Prostate gland (tissue), 2 donors: ENCODE measurements around the gene TRRAP. TPM values are rescaled to one million over a fixed set of nuclear protein-coding genes. Genes with fewer than 3 reads are reported as not detected.

ENCODE experiments used
- DNase-seq: peaks from one replicate; pipeline ENCODE4 v3.0.0-alpha.2; 2019; ENCODE audit warnings: low spot score
- H3K27ac ChIP-seq, 2 donors: fragments of 200-600 bp; sonication (generic); 2 replicates each; pipeline ENCODE4 v1.5.1; 2017 to 2019
- H3K27me3 ChIP-seq: fragments of 200-600 bp; sonication (generic); replicated peaks from 2 replicates; pipeline ENCODE4 v1.5.1; 2019; ENCODE audit not compliant: insufficient read depth
- H3K36me3 ChIP-seq, 2 donors: fragments of 200-600 bp; sonication (generic); 1 replicate in 1 of 2; 2 replicates in 1 of 2; pipeline versions ENCODE4 v1.5.1 to v1.8.1; 2017 to 2019
- H3K4me1 ChIP-seq: fragments of 200-600 bp; sonication (generic); replicated peaks from 2 replicates; pipeline ENCODE4 v1.5.1; 2019
- H3K4me3 ChIP-seq, 2 donors: fragments of 200-600 bp; sonication (generic); 2 replicates each; pipeline ENCODE4 v1.5.1; 2017 to 2019
- H3K9me3 ChIP-seq: fragments of 200-600 bp; sonication (generic); 2 replicates; pipeline ENCODE4 v1.5.1; 2017
- POLR2A ChIP-seq: fragments of 450-650 bp; IDR thresholded peaks from one replicate; pipeline ENCODE4 v1.6.1; 2016; ENCODE audit warnings: antibody characterized with exemption, mild to moderate bottlenecking
- POLR2AphosphoS5 ChIP-seq: sonication (generic); formaldehyde crosslinking; IDR thresholded peaks from one replicate; pipeline ENCODE4 v1.6.1; 2017; ENCODE audit warnings: antibody characterized with exemption
- WGBS: methylation state at CpG from one replicate; pipeline ENCODE4 v1.1.5; 2018; 5-methylcytosine and 5-hydroxymethylcytosine counted together
- intact Hi-C: fragments of 100-400 bp; cut with DNase I; formaldehyde crosslinking; loops from one replicate; pipeline ENCODE4 v1.14.2; 2022
- total RNA-seq, 2 donors: library from RNA; depleted of rRNA; stranded (reverse); fragments of >200 nt; gene quantifications; one replicate each; pipeline ENCODE4 v1.1.0, GENCODE V29; 2016
- TF ChIP-seq, protein P1 (sequence below), 4 experiments: fragments of 200-600 bp in 2 of 4; fragments of 450-650 bp in 2 of 4; sonication (generic) in 2 of 4; IDR thresholded peaks; 1 replicate in 3 of 4; 2 replicates in 1 of 4; pipeline ENCODE4 v1.5.1; 2016 to 2019; ENCODE audit warnings: antibody characterized with exemption in 4 of 4, mild to moderate bottlenecking in 2 of 4, moderate library complexity in 2 of 4

Gene TRRAP
- total RNA-seq, 2 donors from 2014 or later: 38.3 to 87.4 TPM

DNA sequence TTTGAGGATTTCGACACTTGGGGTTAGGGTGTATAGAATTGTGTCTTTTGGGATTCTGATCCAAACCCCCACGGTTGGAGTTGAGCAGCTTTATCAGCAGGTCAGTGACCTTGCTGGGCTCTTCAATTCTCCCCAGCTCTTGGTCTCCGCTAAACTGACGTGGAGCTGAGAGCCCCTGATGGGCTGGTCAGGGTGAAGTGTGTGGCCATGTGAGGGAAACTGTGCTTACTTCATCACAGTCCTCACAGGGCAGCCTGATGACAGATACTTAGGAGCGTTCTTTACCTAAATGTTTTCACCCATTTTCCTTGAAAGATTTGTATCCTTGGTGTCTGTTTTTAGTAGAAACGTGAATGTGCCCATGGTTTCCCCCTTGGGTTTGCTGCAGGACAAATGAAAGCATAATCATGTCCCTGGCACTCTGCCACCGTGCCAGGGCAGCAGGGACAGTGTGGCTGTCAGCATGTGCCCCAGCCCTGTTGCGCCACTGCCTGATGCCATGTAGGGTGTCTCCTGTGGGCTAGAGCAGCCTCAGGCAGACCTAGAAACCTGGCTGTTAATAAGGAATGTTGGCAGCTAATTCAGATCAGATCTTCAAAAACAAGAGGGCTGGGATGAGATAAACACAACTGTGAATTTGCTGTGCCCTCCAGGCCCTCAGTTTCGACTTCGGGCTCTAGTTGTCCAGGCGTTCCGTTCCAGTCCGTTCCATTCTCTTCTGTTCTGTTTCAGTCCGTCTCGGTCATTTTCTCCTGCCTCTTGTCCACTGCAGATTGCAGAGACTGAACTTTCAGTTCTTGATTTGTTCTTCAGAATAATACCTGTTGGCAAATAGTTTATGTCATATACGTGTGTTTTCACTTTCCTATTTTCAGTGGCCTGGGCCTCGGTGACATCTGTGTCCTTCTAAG lies 96.8 kb downstream of the TRRAP start:
- TF ChIP-seq POLR2A (no peak), POLR2AphosphoS5 (no peak)
- TF ChIP-seq, protein P1, sequence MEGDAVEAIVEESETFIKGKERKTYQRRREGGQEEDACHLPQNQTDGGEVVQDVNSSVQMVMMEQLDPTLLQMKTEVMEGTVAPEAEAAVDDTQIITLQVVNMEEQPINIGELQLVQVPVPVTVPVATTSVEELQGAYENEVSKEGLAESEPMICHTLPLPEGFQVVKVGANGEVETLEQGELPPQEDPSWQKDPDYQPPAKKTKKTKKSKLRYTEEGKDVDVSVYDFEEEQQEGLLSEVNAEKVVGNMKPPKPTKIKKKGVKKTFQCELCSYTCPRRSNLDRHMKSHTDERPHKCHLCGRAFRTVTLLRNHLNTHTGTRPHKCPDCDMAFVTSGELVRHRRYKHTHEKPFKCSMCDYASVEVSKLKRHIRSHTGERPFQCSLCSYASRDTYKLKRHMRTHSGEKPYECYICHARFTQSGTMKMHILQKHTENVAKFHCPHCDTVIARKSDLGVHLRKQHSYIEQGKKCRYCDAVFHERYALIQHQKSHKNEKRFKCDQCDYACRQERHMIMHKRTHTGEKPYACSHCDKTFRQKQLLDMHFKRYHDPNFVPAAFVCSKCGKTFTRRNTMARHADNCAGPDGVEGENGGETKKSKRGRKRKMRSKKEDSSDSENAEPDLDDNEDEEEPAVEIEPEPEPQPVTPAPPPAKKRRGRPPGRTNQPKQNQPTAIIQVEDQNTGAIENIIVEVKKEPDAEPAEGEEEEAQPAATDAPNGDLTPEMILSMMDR (IDR thresholded peaks at IDR 0.05): no peak
- no peaks in the 10 kb centered on the region for H3K27me3 ChIP-seq
- no peak overlapping the region for H3K27ac ChIP-seq
- WGBS: 86% methylated on average over 17 of the region's 17 CpGs
- no peak overlapping the region for H3K4me3 ChIP-seq
- intact Hi-C loops: no loop called here
- H3K9me3 ChIP-seq: no peaks in the 10 kb centered on the region
- no peaks in the 10 kb centered on the region for H3K4me1 ChIP-seq
- no peak for DNase-seq
- H3K36me3 ChIP-seq: peaks cover 6 to 21% of the 10 kb centered on the region in 2 donors

DNA sequence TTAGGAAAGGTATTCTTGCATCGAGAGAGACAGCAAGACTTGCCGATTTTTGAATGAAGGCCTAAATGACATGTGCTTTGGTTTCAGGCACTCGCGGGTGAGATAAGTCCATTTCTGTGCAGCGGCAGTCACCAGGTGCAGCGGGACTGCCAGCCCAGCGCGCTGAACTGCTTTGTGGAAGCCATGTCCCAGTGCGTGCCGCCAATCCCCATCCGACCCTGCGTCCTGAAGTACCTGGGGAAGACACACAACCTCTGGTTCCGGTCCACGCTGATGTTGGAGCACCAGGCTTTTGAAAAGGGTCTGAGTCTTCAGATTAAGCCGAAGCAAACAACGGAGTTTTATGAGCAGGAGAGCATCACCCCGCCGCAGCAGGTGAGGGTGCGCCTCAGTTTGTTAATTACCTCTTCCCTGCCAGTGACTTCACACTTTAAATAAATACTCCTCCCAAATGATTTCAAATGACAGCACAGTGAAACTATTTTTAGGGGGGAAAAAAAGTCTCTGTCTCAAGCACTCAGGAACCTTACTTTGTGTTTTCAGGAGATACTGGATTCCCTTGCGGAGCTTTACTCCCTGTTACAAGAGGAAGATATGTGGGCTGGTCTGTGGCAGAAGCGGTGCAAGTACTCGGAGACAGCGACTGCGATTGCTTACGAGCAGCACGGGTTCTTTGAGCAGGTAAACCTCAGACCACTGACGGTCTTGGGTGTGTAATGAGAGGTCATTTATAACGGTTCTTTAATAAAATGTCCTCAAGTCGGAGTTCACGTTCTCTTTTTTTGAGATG lies 98.3 kb downstream of the TRRAP start:
- no peaks in the 10 kb centered on the region for H3K9me3 ChIP-seq
- H3K27me3 ChIP-seq: no peaks in the 10 kb centered on the region
- TF ChIP-seq, protein P1 (IDR thresholded peaks at IDR 0.05): no peak
- TF ChIP-seq POLR2AphosphoS5 (no peak), POLR2A (no peak)
- intact Hi-C loops: no loop called here
- H3K27ac ChIP-seq: no peak overlapping the region
- DNase-seq: no peak
- no peaks in the 10 kb centered on the region for H3K4me1 ChIP-seq
- 90% methylated on average over 30 of the region's 30 CpGs for WGBS
- peaks cover 6 to 28% of the 10 kb centered on the region in 2 donors for H3K36me3 ChIP-seq
- no peak overlapping the region for H3K4me3 ChIP-seq

DNA sequence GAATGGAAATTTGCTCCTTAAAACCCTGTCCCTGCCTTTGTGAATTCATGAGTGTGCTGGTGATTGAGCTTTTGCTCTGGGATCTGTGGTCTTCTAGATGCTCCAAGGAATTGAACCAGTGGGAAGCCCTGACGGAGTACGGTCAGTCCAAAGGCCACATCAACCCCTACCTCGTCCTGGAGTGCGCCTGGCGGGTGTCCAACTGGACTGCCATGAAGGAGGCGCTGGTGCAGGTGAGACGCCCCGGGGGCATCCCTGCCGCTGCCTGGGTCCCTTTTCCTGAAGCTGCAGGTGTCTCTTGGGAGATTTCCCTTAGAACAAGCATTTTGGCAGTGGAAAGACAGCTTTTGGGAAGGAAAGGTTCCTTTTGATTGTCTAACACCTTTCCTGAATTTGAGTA lies 100.3 kb downstream of the TRRAP start:
- Histone ChIP-seq H3K4me1 (no peaks in the 10 kb centered on the region), H3K27ac (no peak overlapping the region), H3K9me3 (no peaks in the 10 kb centered on the region), H3K36me3 (peaks cover 6 to 34% of the 10 kb centered on the region in 2 donors), H3K27me3 (no peaks in the 10 kb centered on the region), H3K4me3 (no peak overlapping the region)
- TF ChIP-seq POLR2AphosphoS5 (no peak), POLR2A (no peak)
- TF ChIP-seq, protein P1 (IDR thresholded peaks at IDR 0.05): no peak
- intact Hi-C loops: no loop called here
- WGBS: 87% methylated on average over 9 of the region's 9 CpGs
- no peak for DNase-seq

DNA sequence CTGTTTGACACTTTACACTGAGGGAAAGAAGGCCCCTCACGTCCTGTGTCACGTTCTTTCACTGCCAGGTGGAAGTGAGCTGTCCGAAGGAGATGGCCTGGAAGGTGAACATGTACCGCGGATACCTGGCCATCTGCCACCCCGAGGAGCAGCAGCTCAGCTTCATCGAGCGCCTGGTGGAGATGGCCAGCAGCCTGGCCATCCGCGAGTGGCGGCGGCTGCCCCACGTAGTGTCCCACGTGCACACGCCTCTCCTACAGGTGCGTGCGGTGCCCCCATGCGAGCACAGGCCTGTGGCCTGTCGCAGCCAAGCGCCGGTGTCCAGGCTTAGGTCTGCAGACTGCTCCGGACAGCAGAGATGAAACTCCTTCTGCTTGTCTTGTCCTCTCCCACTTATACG lies 103.4 kb downstream of the TRRAP start:
- no peak for TF ChIP-seq POLR2AphosphoS5
- no peak for TF ChIP-seq POLR2A
- TF ChIP-seq, protein P1 (IDR thresholded peaks at IDR 0.05): no peak

More for the DNA sequence above, 103.4 kb downstream of the TRRAP start:
- WGBS: 91% methylated on average over 23 of the region's 23 CpGs
- Histone ChIP-seq H3K4me3 (no peak overlapping the region), H3K27me3 (no peaks in the 10 kb centered on the region), H3K27ac (no peak overlapping the region), H3K36me3 (peaks cover 6 to 30% of the 10 kb centered on the region in 2 donors), H3K9me3 (no peaks in the 10 kb centered on the region), H3K4me1 (no peaks in the 10 kb centered on the region)
- DNase-seq: no peak
- intact Hi-C loops: no loop called here
